Stromal cell of bone marrow (primary cell): Measurements from ENCODE around the gene SNX30.

Source experiments
- DNase-seq: peaks from one replicate; pipeline ENCODE4 v3.0.0-alpha.2; 2012; ENCODE audit warnings: low read depth

Gene SNX30

DNA sequence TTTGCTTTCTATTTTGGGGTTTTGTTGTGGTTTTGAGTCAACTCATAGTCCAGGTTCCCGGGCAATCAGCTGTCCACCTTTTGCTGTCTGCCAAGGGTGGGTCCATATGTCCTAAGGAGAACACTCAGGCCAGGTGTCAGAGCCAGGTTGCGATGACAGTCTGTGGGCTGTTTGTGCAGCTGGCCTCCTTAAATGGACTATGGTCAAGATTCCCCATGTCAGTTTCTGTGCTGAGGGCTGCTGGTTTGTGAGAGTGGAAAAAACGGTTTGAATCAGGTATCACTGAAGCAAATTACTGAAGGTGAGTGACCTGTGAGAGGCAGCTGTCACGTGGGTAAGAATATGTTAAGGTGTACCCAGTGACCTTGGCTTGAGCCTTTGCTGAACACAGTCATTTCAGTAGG, 33.0 kb downstream of the SNX30 start:
- DNase-seq: no peak

DNA sequence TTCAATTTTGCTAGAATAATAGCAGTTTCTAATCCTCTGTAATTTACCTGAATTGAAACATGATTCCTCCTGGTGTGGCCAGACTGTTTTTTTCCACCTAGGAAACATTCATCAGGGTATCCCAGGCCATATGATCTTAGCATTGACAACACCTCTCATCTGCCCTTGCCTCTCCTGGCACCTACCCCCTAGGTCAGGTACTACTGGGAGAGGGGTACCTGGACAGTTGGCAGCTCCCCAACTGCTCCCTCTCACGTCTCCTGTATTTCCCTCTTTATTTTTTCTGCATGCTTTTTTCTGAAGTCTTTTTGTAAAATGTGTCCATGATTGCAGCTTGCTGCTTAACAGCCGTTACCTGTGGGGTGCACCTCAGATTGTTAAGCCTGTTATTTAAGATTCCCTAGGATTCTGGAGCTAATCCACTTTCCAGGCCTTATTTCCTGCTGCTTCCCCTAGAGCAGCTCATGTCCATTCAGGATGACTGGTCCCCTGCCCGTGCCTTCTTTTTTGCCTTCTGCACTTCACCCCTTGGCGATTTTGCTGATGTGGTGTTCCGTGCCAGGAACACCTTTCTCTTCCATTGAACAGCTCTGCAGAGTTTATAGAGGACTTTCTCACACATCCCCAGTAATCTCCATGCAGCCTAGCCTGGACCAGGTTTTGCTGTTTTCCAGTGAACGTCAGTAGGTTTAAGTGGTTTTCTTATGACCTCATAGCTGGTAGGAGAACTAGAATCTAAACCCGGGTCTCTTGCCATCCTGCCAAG, 33.6 kb downstream of the SNX30 start:
- no peak for DNase-seq

DNA sequence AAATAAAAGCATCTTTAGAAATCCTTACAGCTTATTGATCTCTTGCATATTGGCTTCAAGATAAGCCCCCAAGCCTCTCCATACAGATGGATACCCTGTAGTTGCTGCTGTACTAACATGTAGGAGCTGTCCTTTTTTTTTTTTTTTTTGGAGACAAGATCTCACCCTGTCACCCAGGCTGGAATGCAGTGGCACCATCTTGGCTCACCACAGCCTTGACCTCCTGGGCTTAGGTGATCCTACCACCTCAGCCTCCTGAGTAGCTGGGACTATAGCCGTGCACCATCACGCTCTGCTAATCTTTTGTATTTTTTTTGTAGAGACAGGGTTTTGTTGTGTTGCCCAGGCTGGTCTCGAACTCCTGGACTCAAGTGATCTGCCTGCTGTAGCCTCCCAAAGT, 35.4 kb downstream of the SNX30 start:
- no peak for DNase-seq

DNA sequence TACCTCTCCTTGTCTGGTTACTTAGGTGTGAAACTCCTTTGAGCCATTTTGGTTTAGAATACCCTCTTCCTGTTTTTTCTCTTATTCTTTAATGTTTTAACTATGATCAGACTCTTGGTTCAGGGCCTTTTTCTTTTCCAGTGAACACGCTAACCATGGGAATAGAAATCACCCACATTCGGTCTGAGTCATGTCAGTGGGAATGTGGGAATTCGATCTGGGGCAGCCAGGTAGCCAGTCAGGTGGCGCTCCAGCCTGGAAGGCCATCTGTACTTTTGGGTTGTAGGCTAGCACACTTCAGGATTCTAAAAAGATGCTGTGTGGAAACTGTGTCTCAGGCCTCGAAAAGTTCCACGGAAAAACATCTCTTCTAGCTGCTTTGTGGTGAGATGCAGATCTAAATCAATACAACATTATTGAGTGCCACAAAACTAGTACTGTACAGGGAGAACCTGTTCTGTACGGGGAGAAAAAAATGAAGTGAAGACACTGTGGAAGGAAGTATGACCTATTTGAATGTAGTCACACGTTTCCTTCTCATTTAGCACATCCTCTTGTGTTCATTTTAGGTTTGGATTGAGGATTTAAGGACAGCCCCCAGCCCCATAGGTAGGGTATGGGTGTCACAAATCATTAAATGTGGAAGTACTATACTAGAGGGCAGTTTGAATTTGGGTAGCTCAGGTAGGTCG, 36.4 kb downstream of the SNX30 start:
- no peak for DNase-seq

DNA sequence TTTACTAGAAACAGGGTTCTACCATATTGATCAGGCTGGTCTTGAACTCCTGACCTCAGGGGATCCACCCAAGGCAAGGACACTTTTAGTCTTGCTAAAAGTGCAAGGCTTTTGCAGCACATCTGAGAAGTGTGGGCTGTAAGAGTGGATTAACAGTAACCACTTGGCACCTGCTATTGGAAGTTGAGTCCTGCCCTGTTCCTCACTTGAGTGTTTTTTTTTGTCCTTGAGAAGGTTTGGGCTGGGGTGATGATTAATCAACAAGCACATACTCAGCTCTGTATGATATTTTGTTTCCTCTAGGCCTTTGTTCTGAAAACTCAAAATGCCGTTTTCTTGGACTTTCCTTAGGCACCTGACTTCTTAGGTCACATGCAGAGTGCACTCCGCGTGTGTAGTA, 37.4 kb downstream of the SNX30 start:
- DNase-seq: no peak

DNA sequence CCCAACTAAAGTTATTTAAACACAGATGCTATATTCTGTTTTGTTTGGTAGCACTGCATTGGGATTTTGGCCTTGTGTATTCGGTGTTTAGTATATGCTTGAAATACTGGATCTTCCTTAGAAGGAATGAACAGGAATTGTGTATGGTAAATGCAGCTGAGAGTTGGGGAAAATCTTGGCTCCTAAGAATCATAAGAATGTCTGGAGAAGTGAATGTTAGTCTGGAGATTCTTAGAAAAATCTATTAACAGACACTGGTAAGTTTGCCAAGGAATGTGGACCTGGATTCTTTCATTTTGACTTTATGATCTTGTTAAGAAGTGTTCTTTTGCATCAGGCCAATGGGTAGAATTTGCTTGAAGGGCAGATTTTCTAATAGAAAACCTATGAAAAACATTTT, 38.9 kb downstream of the SNX30 start:
- DNase-seq: no peak

DNA sequence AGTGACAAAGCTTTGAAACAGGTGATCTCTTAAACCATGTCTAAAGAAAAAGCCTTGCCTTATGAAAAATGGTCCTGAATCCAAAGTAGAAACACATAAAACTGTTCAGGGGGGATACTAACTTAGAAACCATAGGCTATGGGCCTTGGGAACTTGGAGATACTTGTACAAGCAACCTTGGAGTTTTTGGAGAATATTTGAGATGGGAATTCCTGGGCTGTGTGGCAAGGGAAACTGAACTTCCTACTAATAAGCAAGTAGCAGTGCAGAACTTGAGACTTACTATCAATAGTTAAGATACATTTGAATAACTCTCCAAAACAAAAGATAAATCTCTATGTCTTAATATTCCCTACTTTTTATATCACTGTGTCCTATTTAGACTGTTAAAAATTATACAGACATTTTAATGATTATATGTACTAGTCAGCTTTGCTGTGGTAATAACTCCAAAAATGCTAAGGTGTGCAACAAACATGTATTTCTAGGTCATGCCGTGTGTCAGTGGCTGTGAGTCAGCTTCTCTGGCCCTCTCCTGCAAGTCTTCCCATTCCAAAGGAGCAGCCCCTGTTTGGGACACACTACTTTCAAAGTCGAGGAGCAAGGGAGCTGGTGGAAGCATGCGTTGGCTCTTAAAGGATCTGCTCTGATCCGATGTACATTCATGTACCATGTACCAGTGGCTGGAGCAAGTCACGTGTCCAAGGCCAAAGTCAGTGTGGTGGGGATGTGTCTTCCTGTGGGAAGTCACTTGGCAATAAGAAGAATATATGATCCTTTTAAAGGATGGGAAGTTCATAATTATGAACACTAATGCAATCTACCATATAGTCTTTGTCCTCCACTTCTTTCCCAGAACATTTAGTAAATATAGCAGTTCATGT, 39.6 kb downstream of the SNX30 start:
- no peak for DNase-seq

DNA sequence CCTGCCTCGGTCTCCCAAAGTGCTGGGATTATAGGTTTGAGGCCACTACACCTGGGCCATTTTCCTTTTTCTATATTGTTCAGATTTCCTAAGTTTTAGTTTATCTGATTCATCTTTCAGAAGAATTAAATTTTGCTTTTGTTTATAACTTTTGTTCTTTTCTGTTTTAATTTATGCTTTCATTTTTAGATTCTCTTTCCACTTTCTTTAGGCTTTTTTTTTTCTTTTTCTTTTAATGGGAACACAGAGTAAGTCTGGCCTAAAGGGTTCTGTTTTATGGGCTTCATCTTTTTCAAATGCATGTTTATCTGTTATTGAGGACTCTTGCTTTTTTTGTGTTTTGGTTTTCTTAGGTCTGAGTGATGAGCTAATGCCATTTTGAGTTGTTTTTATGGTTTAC, 42.1 kb downstream of the SNX30 start:
- no peak for DNase-seq

DNA sequence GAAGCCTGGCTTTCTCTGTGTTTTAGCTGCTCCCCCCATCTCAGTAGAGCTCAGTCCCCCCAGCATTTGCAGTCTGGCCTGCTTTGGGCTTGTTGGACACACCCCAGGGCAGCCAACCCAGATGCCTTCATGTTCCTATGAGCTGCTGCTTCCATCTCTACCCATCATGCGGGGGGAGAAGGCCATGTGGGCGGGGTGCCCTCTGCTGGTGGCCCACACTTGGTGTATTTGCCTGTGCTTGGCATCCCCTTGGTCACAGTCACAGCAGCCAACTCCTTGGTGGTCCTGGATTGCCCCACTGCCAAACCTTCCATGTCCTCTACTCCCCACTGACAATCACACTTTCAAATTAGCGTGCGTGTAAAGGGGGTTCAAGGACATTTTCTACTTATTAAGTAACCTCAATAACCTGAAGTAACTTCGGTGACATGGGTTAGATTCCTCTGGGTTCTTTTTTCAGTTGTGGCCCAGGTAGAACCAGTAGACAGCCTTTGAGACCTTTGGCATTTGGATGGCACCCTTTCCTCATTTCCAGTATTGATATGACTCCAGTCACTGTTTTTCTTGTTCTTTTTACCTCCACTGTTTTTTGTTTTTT, 42.8 kb downstream of the SNX30 start:
- no peak for DNase-seq

DNA sequence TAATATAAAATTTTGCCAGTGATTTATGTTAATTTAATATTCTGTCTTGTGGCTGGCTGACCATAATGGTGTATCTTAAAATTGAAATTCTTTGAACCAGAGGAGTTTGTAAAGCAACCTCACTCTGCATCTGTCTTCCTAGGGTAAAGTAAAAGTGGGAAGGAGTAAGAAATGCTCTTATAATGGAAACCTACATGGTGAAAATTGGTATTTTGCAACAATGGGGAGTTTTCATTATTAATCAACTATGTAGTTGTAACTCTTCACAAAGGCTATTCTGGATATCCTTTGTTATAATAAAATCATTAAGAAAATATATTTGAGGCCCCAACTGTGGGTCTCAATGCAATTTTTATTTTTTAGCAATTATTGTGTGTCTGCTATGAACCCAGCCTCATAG, 44.2 kb downstream of the SNX30 start:
- DNase-seq: no peak

DNA sequence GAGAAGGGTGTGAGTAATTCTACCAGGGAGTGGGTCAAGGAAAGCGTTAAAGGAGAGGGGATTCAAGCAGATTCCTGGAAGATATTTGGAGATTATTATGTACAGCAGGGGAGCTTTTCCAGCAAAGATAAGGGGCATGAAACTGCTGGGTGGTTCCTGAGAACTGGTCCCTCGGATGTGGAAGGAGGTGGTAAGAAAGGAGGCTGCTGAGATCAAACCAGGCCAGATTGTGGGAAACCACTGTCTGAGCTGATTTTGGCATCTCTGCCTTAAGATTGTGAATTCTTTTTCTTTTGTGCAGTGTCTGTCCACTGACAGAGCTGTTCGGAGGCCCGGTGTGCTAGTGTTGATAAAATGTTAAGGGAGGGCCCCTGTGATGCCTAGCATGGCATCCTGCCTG, 45.4 kb downstream of the SNX30 start:
- DNase-seq: no peak

DNA sequence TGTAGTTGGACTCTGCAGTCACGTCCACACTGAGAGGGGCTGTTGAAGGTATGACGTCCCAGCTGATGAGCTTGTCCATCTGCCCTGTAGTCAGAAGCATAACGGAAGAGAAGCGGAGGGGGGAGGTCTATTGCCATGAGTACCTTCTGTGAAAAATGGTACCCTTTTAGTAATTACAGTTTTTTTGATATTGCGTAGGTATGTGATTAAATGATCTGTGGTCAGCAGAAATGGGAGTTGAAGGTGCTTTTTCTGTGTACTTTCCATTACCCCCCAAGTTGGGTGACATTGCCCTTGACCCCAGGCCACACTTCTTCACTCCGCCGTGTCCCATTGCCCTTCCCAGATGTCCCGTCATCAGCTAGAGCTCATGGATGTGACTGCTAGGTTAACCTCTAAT, 45.9 kb downstream of the SNX30 start:
- DNase-seq: no peak

DNA sequence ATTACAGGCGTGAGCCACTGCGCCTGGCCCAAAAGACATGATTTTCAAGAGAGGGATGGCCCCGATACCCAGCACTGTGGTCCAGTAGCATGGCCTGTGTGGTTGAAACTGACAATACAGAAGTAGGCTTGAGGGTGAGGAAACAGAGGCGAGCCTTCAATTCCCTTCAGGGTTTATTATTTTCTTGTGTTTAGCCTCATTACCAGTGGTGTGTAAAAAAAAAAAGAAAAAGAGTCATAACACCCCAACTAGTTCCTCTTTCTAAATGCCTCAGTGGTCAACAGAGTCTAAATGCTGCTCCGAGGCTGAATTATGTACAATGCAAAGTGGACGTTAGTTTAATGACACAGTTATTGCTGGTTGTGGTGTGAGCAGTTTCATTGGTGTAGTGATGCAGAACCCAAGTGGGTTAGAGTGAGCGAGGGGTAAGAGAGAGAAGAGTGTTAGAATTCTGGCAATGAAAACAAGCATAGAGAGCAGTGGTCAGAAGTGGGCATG, 58.8 kb downstream of the SNX30 start:
- no peak for DNase-seq

DNA sequence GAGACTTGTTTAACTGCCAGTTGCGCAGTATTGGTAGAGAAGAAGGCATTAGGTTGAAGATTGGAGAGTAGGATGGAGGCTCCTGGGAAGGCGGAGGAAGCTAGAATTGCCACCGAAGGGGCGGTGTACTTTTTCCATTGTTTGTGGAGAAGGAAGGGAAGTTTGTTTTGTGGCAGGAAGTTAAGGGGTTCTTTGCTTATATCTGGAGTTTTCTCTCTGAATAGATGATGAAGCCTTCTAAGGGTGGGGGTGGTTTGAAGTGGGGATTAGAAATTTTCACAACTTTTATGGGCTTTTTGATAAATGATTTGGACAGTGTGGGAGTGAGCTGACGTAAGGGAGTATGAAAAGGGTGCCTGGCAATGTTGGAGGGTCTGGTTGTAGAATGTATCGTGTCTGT, 59.3 kb downstream of the SNX30 start:
- no peak for DNase-seq

DNA sequence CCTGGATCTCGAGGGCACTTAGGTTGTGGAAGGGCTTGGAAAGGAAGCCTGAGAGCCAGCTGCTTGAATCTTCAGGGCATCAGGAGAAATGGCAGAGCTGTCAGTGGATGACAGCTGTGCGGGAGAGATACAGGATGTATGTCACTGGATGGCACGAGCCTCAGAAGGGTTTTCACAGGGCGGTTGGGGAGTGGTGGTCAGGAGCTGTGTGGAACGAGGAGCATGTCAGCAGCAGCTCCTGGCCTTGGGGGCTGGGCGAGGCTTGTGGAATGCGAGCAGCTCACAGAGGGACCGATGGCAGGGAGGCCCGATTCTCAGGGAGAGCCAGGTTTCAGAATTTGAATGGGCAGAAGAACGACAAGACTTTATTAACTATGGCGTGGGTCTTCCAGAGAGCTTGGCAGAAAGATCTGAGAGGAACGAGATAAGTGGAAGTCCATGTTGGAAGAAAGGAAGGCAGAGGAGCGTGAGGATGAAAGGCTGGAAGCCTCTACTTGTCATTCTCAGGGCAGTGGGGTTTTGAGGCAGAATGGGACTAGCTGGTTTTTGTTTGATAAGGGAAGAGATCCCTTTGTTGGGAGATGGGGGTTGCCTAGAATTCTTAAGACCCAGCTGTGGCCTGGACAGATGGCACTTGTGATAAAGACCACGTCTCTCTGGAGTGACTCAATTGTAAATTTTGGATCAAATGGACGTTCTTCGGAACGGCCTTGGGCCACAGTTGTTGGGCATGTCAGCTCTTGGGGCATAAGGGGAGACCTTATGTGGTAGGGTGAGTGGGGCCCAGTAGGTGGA, 60.3 kb downstream of the SNX30 start:
- no peak for DNase-seq

DNA sequence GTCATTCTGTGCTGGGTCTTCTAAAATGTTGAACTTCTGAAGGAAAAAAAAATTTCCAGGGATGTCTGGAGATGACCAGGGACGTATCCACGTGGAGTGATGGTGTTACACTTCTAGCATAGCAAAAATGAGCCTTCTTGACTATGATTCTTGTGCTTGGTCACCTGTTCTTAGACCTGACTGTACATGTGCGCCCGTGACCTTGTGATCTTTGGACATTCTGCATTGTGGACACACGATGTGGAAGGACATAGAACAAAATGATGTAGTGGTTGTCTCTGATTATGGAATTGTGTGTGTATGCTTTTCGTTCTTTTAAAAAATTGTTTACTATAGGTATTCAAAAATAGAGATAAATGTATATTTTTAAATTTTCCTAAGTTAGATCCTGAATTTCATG, 61.0 kb downstream of the SNX30 start:
- no peak for DNase-seq

DNA sequence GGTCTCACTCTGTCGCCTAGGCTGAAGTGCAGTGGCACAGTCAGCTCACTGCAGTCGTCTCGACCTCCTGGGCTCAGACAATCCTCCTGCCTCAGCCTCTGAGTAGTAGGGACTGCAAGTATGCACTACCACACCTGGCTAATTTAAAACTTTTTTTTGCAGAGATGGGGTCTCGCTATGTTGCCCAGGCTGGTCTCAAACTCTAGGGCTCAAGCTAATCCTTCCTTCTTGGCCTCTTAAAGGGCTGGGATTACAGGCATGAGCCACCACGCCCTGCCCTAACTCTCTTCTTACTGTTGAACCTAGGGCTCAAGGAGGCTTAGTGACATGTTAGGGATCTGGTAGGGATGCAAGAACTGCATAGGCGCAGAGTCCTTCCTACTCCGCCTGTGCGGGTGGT, 65.3 kb downstream of the SNX30 start:
- no peak for DNase-seq

DNA sequence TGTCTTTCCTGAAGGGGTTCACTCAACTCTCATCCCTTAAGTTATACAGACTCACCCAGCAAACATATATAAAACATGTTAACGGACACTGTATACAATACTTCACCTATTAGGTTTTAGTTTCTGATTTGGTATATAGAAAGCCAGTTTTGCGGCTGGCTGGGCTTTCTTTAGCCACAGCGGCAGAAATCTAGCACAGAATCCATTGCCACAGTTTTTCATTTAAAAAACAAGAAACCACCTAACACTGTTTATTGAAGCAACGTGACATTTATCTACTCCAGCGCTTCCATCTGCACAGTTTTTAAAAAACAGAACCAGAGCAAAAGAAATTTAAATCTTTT, 67.3 kb downstream of the SNX30 start:
- DNase-seq: no peak

DNA sequence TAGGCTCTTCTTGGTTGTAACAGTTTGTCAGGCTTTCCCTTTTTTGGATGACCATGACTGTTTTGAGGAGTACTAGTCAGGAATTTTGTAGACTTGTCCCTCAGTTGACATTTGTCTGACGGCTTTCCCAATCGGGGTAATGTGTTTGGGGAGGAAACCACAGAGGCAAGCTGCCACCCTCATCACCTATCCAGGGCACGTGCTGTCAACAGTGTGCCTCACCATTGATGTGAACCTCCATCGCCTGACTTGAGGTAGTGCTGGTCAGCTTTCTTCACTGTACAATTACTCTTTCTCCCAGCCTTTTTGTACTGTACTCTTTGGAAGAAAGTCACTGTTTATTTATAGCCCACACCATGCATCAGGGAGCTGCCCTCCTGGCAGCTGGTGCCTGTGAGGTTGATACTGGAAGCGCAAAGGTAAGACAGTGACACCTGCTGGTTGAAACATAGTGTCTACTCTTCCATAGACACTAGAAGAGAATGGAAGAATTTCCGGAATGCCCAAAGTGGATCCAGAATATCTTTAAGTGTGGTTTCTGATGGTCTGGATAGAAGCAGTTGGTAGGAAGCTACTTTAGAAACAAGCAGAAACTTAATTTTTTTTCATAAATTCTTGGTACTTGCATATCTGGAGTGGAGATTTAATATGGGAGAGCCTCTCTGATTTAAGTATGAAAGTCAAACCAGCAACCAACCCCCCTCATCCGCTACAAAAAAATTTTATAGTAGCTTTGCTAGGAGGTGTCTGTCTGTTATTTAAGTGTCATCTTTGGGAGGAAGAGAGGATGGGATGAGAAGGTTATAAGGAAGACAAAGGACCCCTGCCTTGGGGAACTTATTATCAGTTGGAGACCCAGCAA, 69.3 kb downstream of the SNX30 start:
- peak; percentile 60 for DNase-seq

DNA sequence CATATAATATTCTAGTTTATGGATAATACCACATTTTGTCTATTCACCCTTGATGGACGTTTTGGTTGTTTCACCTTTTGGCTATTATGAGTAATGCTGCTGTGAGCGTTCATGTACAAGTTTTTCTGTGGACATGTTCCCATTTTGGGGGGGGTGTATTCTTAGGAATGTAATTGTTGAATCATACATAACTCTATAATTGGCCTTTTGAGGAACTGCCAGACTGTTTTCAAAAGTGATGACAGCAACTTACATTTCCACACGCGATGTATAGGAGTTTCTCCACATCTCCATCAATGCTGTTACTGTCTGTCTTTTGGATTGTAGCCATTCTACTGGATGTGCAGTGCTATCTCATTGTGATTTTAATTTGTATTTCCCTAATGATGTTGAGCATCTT, 70.3 kb downstream of the SNX30 start:
- peak; percentile 33 for DNase-seq

DNA sequence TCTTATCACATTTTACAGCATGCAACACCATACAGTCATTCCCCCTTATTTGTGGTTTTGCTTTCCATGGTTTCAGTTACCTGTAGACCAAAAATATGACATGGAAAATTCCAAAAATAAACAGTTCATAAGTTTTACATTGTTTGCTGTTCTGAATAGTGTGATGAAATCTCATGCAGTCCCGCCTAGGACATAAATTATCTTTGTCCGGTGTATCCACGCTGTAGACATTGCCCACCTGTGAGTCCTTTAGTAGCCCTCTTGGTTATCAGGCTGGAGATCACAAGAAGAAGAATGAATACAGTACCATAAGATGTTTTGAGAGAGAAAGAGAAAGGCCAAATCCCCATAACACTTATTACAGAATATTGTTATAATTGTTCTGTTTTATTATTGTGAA, 72.1 kb downstream of the SNX30 start:
- no peak for DNase-seq
